ENCODE results near the gene SLC16A10.

SLC16A10 gene

GRCh38 chr6:111205502-111205901, 118.2 kb downstream of the SLC16A10 start:
- no peaks in the 10 kb centered on the region for H3K27me3 Mint-ChIP-seq
- no peak overlapping the region for H3K4me3 Mint-ChIP-seq
- H3K9me3 Mint-ChIP-seq = no peaks in the 10 kb centered on the region
- peaks cover 14% of the 10 kb centered on the region for H3K4me1 Mint-ChIP-seq
- H3K36me3 Mint-ChIP-seq = peaks cover 2% of the 10 kb centered on the region
- no peak overlapping the region for H3K27ac Mint-ChIP-seq

- H3K36me3 Mint-ChIP-seq = peaks cover 6% of the 10 kb centered on the region
- no peaks in the 10 kb centered on the region for H3K9me3 Mint-ChIP-seq
- no peaks in the 10 kb centered on the region for H3K4me1 Mint-ChIP-seq
- H3K27ac Mint-ChIP-seq = no peak overlapping the region
- H3K27me3 Mint-ChIP-seq = no peaks in the 10 kb centered on the region
- no peak overlapping the region for H3K4me3 Mint-ChIP-seq
Observed at GRCh38 chr6:111207141-111207858, 120.0 kb downstream of the SLC16A10 start.

- Mint-ChIP-seq H3K9me3 (no peaks in the 10 kb centered on the region), H3K27ac (no peak overlapping the region)
Observed at GRCh38 chr6:111208933-111209332, 121.6 kb downstream of the SLC16A10 start.

GRCh38 chr6:111210194-111210728, 123.0 kb downstream of the SLC16A10 start:
- no peak overlapping the region for H3K4me3 Mint-ChIP-seq
- H3K9me3 Mint-ChIP-seq = no peaks in the 10 kb centered on the region
- H3K36me3 Mint-ChIP-seq = peaks cover 6% of the 10 kb centered on the region
- H3K27me3 Mint-ChIP-seq = no peaks in the 10 kb centered on the region
- no peaks in the 10 kb centered on the region for H3K4me1 Mint-ChIP-seq
- H3K27ac Mint-ChIP-seq = no peak overlapping the region

More at GRCh38 chr6:111208933-111209332, 121.6 kb downstream of the SLC16A10 start:
- Mint-ChIP-seq H3K27me3 (no peaks in the 10 kb centered on the region), H3K36me3 (peaks cover 6% of the 10 kb centered on the region), H3K4me1 (no peaks in the 10 kb centered on the region), H3K4me3 (no peak overlapping the region)

DNA sequence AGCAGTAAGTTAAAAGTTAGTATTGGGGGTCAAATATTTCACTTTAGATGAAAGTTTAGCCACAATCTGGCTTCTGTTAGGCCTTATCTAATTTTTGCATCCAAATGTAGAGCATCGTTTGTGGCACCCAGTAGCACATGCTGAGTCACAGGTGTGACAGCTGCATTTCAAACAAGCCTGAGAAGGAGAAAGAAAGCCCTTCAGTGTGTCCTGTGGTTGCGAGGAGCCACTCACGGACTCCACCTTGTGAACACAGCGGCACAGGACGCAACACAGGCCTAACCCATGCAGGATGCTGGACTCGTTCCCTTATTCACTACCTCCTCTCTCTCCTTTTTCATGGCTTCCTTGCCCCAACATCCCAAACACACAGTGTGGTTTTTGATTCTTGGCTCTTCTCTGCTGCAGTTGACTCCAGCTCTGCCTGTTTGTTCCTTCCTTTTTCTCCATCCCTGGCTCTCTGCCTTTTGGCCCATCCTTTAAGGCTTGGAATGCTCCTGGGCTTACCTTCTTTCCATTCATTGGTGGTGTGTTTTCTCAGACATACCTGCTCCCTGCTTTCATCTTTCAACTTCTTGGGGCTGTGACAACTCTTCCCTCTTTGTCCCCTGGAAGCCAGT, 124.2 kb downstream of the SLC16A10 start:
- Mint-ChIP-seq H3K9me3 (no peaks in the 10 kb centered on the region), H3K27ac (no peak overlapping the region), H3K27me3 (no peaks in the 10 kb centered on the region), H3K36me3 (peaks cover 6% of the 10 kb centered on the region), H3K4me3 (no peak overlapping the region), H3K4me1 (no peaks in the 10 kb centered on the region)

GRCh38 chr6:111212625-111213024, 125.3 kb downstream of the SLC16A10 start:
- Mint-ChIP-seq H3K4me3 (no peak overlapping the region), H3K9me3 (no peaks in the 10 kb centered on the region), H3K4me1 (no peaks in the 10 kb centered on the region), H3K27ac (no peak overlapping the region), H3K27me3 (no peaks in the 10 kb centered on the region), H3K36me3 (peaks cover 6% of the 10 kb centered on the region)

DNA sequence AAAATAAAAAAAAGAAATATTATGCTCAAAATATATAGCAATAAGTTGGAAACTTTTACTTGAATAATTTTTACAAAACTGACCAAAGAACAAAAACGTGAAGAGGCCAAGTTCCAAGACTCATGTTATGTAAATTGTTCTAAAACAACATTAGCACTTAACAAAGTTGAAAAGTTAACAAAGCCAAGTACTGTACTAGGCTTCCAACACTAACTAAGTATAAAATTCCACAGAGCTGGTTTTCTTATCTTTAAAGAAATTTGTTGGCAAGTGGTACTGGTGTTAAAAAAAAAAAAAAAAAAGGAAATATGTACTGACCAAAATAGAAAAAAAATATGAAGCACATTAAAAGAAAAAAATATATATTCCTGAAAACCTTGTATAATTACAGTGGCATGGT, 127.8 kb downstream of the SLC16A10 start:
- Mint-ChIP-seq H3K4me1 (no peaks in the 10 kb centered on the region), H3K27ac (no peak overlapping the region), H3K36me3 (peaks cover 6% of the 10 kb centered on the region), H3K4me3 (no peak overlapping the region), H3K27me3 (no peaks in the 10 kb centered on the region), H3K9me3 (no peaks in the 10 kb centered on the region)

GRCh38 chr6:111219785-111220184, 132.5 kb downstream of the SLC16A10 start:
- H3K4me1 Mint-ChIP-seq = no peaks in the 10 kb centered on the region
- H3K27me3 Mint-ChIP-seq = no peaks in the 10 kb centered on the region
- no peak overlapping the region for H3K27ac Mint-ChIP-seq
- H3K36me3 Mint-ChIP-seq = peaks cover 2% of the 10 kb centered on the region
- no peak overlapping the region for H3K4me3 Mint-ChIP-seq
- H3K9me3 Mint-ChIP-seq = no peaks in the 10 kb centered on the region

GRCh38 chr6:111220383-111221031, 133.2 kb downstream of the SLC16A10 start:
- Mint-ChIP-seq H3K27ac (no peak overlapping the region), H3K27me3 (no peaks in the 10 kb centered on the region), H3K4me1 (no peaks in the 10 kb centered on the region), H3K36me3 (peaks cover 2% of the 10 kb centered on the region), H3K9me3 (no peaks in the 10 kb centered on the region), H3K4me3 (no peak overlapping the region)

DNA sequence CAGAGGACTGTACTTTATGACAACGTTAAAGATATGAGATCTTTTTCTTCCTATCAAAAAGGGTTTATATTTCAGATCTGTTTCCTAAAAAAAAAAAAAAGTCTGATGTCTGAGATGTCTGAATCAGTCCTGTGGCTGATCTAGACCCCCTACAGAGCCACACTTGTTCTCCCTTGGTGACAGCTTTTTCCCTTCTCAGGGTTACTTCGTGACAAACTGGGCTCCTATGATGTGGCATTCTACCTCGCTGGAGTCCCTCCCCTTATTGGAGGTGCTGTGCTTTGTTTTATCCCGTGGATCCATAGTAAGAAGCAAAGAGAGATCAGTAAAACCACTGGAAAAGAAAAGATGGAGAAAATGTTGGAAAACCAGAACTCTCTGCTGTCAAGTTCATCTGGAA, 134.5 kb downstream of the SLC16A10 start:
- H3K4me1 Mint-ChIP-seq = no peaks in the 10 kb centered on the region
- no peak overlapping the region for H3K4me3 Mint-ChIP-seq
- H3K27ac Mint-ChIP-seq = no peak overlapping the region
- H3K27me3 Mint-ChIP-seq = no peaks in the 10 kb centered on the region
- no peaks in the 10 kb centered on the region for H3K9me3 Mint-ChIP-seq
- H3K36me3 Mint-ChIP-seq = peaks cover 2% of the 10 kb centered on the region

DNA sequence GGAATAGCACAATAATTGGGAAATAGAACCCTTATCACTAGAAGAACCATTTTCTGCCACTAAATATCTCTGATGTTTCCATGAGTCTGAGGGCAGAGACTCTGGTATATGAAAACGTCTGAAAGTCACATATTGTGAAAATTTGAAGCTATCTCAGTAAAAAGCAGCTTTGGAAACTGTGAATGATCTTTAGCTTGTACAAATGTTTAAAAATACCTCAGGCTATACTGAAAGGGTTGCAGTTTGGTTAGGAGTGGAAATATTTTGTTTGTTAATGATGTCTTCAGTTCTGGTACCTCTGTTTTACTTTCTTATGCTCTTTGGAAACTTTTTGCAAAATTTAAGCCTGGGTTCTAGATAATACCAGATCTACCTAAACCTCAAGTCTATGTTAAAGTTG, 135.0 kb downstream of the SLC16A10 start:
- no peak overlapping the region for H3K27ac Mint-ChIP-seq
- no peak overlapping the region for H3K4me3 Mint-ChIP-seq
- no peaks in the 10 kb centered on the region for H3K27me3 Mint-ChIP-seq
- no peaks in the 10 kb centered on the region for H3K4me1 Mint-ChIP-seq
- no peaks in the 10 kb centered on the region for H3K9me3 Mint-ChIP-seq
- H3K36me3 Mint-ChIP-seq = peaks cover 2% of the 10 kb centered on the region

DNA sequence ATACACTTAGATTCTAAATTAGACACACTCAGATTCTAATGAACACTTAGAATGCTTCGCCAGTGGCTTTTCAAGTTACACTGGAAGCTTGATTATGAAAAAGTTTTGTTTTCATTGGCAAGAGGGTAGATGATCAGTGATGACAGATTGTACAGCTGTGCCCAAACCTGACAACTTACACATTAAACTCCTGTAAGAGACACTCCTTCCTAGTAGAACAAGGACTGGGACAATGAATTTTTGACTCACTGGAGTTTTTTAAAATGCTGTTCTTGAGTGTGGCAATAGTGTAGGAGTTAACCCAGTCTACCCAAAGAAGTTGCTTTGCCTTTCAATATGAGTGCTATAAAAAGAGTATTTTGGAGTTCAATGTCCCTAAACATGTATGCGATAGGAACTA, 140.8 kb downstream of the SLC16A10 start:
- Mint-ChIP-seq H3K27ac (no peak overlapping the region), H3K27me3 (no peaks in the 10 kb centered on the region), H3K4me3 (no peak overlapping the region), H3K4me1 (no peaks in the 10 kb centered on the region), H3K9me3 (no peaks in the 10 kb centered on the region), H3K36me3 (no peaks in the 10 kb centered on the region)

GRCh38 chr6:111230351-111231089, 143.2 kb downstream of the SLC16A10 start:
- H3K27me3 Mint-ChIP-seq = no peaks in the 10 kb centered on the region
- H3K36me3 Mint-ChIP-seq = no peaks in the 10 kb centered on the region
- H3K4me3 Mint-ChIP-seq = no peak overlapping the region
- no peak overlapping the region for H3K27ac Mint-ChIP-seq
- no peaks in the 10 kb centered on the region for H3K9me3 Mint-ChIP-seq
- H3K4me1 Mint-ChIP-seq = no peaks in the 10 kb centered on the region

DNA sequence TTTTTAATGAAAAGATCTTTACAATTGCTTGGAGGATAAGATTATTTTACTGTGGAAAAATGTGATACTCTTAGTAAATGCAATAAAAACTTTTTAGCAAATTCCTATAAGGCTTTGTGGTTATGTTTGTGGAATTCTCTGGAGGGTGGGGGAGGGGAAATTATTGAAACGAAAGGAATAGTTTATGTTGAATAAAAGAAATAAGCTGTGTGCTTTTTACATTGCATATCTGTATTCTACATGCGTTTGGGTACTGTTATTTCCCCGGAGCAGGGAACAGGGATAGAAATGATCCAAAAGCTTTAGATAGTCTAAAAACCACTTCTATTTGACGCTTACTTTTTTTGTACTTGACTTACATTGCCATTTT, 143.8 kb downstream of the SLC16A10 start:
- Mint-ChIP-seq H3K36me3 (no peaks in the 10 kb centered on the region), H3K4me1 (no peaks in the 10 kb centered on the region), H3K27me3 (no peaks in the 10 kb centered on the region), H3K27ac (no peak overlapping the region), H3K4me3 (no peak overlapping the region), H3K9me3 (no peaks in the 10 kb centered on the region)

DNA sequence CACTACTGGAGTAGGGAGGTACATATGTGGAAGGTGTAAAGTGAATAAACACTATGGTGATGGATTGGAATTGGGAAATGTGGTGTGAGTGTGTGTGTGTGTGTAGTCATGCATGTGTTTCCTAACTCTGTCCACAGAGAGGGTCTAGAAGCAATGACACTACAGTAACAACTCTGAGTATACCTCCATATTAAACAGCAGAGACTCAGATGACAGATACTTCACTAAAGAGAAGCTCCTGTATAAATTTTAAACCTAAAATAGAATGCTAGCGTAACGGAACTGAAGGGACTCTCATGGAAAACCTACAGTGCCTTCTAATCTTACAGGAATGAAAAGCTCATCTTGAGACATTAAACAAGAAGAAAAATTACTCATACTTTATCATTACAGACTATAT, 150.5 kb downstream of the SLC16A10 start:
- no peaks in the 10 kb centered on the region for H3K4me1 Mint-ChIP-seq

More for the DNA sequence above, 150.5 kb downstream of the SLC16A10 start:
- H3K36me3 Mint-ChIP-seq = no peaks in the 10 kb centered on the region
- no peak overlapping the region for H3K27ac Mint-ChIP-seq
- H3K27me3 Mint-ChIP-seq = no peaks in the 10 kb centered on the region
- H3K4me3 Mint-ChIP-seq = no peak overlapping the region
- H3K9me3 Mint-ChIP-seq = no peaks in the 10 kb centered on the region
